Common myeloid progenitor, CD34-positive (primary cell): ENCODE results near the gene BCAS1.

Experiments used
- CTCF ChIA-PET: fragments of 350-600 bp; sonication (Branson Sonifier 250); formaldehyde crosslinking; loops from one replicate; lab custom pipeline; 2021; ENCODE audit warnings: antibody characterized with exemption; lab: Charles Lee
- POLR2A ChIA-PET: fragments of 350-600 bp; sonication (Branson Sonifier 250); formaldehyde crosslinking; loops from one replicate; lab custom pipeline; 2021; ENCODE audit warnings: antibody characterized with exemption; lab: Charles Lee
- DNase-seq, 3 donors: peaks; one replicate each; pipeline versions ENCODE4 v3.0.0 to v3.0.0-alpha.2; 2013
- H3K27ac ChIP-seq, 2 experiments: 1 replicate in 1 of 2; 2 replicates in 1 of 2; pipeline ENCODE4 v1.7.0; 2013; ENCODE audit warnings: inconsistent platforms in 2 of 2, low read length in 2 of 2, mild to moderate bottlenecking in 2 of 2, low read depth in 1 of 2, moderate library complexity in 1 of 2; ENCODE audit not compliant: severe bottlenecking in 2 of 2, insufficient read depth in 1 of 2, poor library complexity in 1 of 2
- H3K27me3 ChIP-seq, 5 experiments: replicated peaks in 2 of 5; 1 replicate in 3 of 5; 2 replicates in 2 of 5; pipeline versions ENCODE4 v1.6.1 to v1.7.0; 2013; ENCODE audit warnings: low read length in 4 of 5, mild to moderate bottlenecking in 2 of 5, moderate library complexity in 2 of 5, inconsistent platforms in 1 of 5; ENCODE audit not compliant: insufficient read depth in 5 of 5, control insufficient read depth in 4 of 5
- H3K36me3 ChIP-seq, 4 experiments: 1 replicate in 2 of 4; 2 replicates in 2 of 4; pipeline versions ENCODE4 v1.6.1 to v1.7.0; 2013; ENCODE audit warnings: low read length in 3 of 4, control low read depth in 1 of 4, mild to moderate bottlenecking in 1 of 4; ENCODE audit not compliant: control insufficient read depth in 4 of 4, insufficient read depth in 4 of 4
- H3K4me1 ChIP-seq, 4 experiments: 1 replicate in 3 of 4; 2 replicates in 1 of 4; pipeline versions ENCODE4 v1.6.1 to v1.7.1; 2013; ENCODE audit warnings: low read length in 3 of 4, mild to moderate bottlenecking in 3 of 4, control low read depth in 1 of 4, inconsistent platforms in 1 of 4, moderate library complexity in 1 of 4; ENCODE audit not compliant: control insufficient read depth in 4 of 4, insufficient read depth in 4 of 4; ENCODE audit errors: control extremely low read depth in 1 of 4
- H3K4me3 ChIP-seq, 7 experiments: 1 replicate in 4 of 7; 2 replicates in 3 of 7; pipeline versions ENCODE4 v1.5.1 to v1.7.0; 2013; ENCODE audit warnings: mild to moderate bottlenecking in 7 of 7, low read length in 6 of 7, moderate library complexity in 6 of 7, inconsistent platforms in 2 of 7, low read depth in 2 of 7, control low read depth in 1 of 7; ENCODE audit not compliant: insufficient read depth in 4 of 7, control insufficient read depth in 1 of 7; ENCODE audit errors: extremely low read depth in 1 of 7
- H3K9me3 ChIP-seq, 5 experiments: 1 replicate in 4 of 5; 2 replicates in 1 of 5; pipeline versions ENCODE4 v1.6.1 to v1.7.1; 2013; ENCODE audit warnings: low read length in 4 of 5, mild to moderate bottlenecking in 2 of 5, inconsistent platforms in 1 of 5, low read depth in 1 of 5, moderate library complexity in 1 of 5; ENCODE audit not compliant: control insufficient read depth in 4 of 5, insufficient read depth in 2 of 5; ENCODE audit errors: control extremely low read depth in 1 of 5
- WGBS: methylation state at CpG from one replicate; pipeline ENCODE4 v1.1.5; 2013; ENCODE audit not compliant: insufficient coverage; 5-methylcytosine and 5-hydroxymethylcytosine counted together

The BCAS1 gene

GRCh38 chr20:54002056-54002575, 68.3 kb downstream of the BCAS1 start:
- Histone ChIP-seq H3K27me3 (no peaks in the 10 kb centered on the region), H3K4me1 (no peaks in the 10 kb centered on the region), H3K9me3 (peaks cover 0 to 14% (median 4%) of the 10 kb centered on the region in 5 experiments), H3K27ac (no peak overlapping the region), H3K36me3 (no peaks in the 10 kb centered on the region), H3K4me3 (no peak overlapping the region)
- ChIA-PET CTCF (interaction anchor here (1.7 kb wide), 1 partner anchor 10 kb away, joined by 5 read pairs; no protein-coding TSS in a partner anchor), POLR2A (no interaction called here)
- DNase-seq, result no peak
- WGBS, result 100% methylated on average over 1 of the region's 2 CpGs

- Histone ChIP-seq H3K36me3 (no peaks in the 10 kb centered on the region), H3K4me1 (no peaks in the 10 kb centered on the region), H3K9me3 (peaks cover 0 to 14% (median 4%) of the 10 kb centered on the region in 5 experiments), H3K27ac (no peak overlapping the region), H3K4me3 (no peak overlapping the region), H3K27me3 (peaks cover 0 to 1% (median 0%) of the 10 kb centered on the region in 5 experiments)
- no CpG with 5 or more reads among the region's 2 CpGs for WGBS
- CTCF ChIA-PET, result interaction anchor here (1.7 kb wide), 1 partner anchor 9 kb away, joined by 5 read pairs; no protein-coding TSS in a partner anchor
- no peak for DNase-seq
- POLR2A ChIA-PET, result no interaction called here
Measured at GRCh38 chr20:54000914-54001313, 69.5 kb downstream of the BCAS1 start.

- POLR2A ChIA-PET, result no interaction called here
- no peaks in the 10 kb centered on the region for H3K36me3 ChIP-seq
- CTCF ChIA-PET, result no interaction called here
- peaks cover 0 to 14% (median 4%) of the 10 kb centered on the region in 5 experiments for H3K9me3 ChIP-seq
- H3K4me1 ChIP-seq, result no peaks in the 10 kb centered on the region
- no peak overlapping the region for H3K4me3 ChIP-seq
- no peak overlapping the region for H3K27ac ChIP-seq
- peaks cover 0 to 4% (median 0%) of the 10 kb centered on the region in 5 experiments for H3K27me3 ChIP-seq
- no peak for DNase-seq
Measured at GRCh38 chr20:54000262-54000661, 70.1 kb downstream of the BCAS1 start.

GRCh38 chr20:53999077-53999476, 71.3 kb downstream of the BCAS1 start:
- ChIA-PET POLR2A (no interaction called here), CTCF (no interaction called here)
- WGBS, result 100% methylated on average over 1 of the region's 3 CpGs
- Histone ChIP-seq H3K27ac (no peak overlapping the region), H3K36me3 (no peaks in the 10 kb centered on the region), H3K27me3 (peaks cover 0 to 4% (median 0%) of the 10 kb centered on the region in 5 experiments), H3K4me1 (no peaks in the 10 kb centered on the region), H3K9me3 (peaks cover 0 to 14% (median 4%) of the 10 kb centered on the region in 5 experiments), H3K4me3 (no peak overlapping the region)
- DNase-seq, result no peak

GRCh38 chr20:53996584-53997486, 73.6 kb downstream of the BCAS1 start:
- POLR2A ChIA-PET, result no interaction called here
- peaks cover 0 to 4% (median 0%) of the 10 kb centered on the region in 5 experiments for H3K27me3 ChIP-seq

GRCh38 chr20:53995949-53996348, 74.4 kb downstream of the BCAS1 start:
- H3K27me3 ChIP-seq, result peaks cover 0 to 4% (median 0%) of the 10 kb centered on the region in 5 experiments
- POLR2A ChIA-PET, result no interaction called here
- 91% methylated on average over 2 of the region's 5 CpGs for WGBS

More at GRCh38 chr20:53996584-53997486, 73.6 kb downstream of the BCAS1 start:
- Histone ChIP-seq H3K9me3 (peaks cover 0 to 10% (median 3%) of the 10 kb centered on the region in 5 experiments), H3K4me3 (no peak overlapping the region), H3K4me1 (no peaks in the 10 kb centered on the region), H3K27ac (no peak overlapping the region), H3K36me3 (no peaks in the 10 kb centered on the region)
- DNase-seq, result no peak
- CTCF ChIA-PET, result no interaction called here
- WGBS, result 65% methylated on average over 7 of the region's 10 CpGs

DNA sequence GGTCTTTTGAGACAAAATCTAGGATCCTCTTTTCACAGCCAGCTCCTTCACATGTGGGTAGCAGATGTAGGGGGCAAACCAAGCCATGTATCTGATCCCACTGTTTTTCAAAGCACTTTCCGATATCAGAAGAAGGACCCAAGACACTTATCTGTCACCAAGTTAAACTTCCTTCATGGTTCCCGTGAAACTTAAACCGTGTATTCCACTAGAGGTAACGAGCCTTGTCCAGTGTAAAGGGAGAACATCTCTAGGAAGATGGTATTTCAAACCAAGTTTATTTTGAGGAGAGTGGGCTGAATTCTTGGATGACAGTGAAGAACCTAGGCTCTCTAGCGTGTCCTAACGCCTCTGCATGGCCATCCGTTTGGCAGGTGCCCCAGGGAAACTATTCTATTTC, 76.3 kb downstream of the BCAS1 start:
- H3K36me3 ChIP-seq, result no peaks in the 10 kb centered on the region
- no peak overlapping the region for H3K4me3 ChIP-seq
- no peaks in the 10 kb centered on the region for H3K9me3 ChIP-seq
- ChIA-PET POLR2A (no interaction called here), CTCF (no interaction called here)
- DNase-seq, result no peak
- H3K4me1 ChIP-seq, result no peaks in the 10 kb centered on the region
- WGBS, result 100% methylated on average over 3 of the region's 7 CpGs
- H3K27ac ChIP-seq, result no peak overlapping the region
- peaks cover 0 to 4% (median 0%) of the 10 kb centered on the region in 5 experiments for H3K27me3 ChIP-seq

More at GRCh38 chr20:53995949-53996348, 74.4 kb downstream of the BCAS1 start:
- DNase-seq, result no peak
- Histone ChIP-seq H3K4me1 (no peaks in the 10 kb centered on the region), H3K4me3 (no peak overlapping the region), H3K9me3 (peaks cover 0 to 5% (median under 1%) of the 10 kb centered on the region in 5 experiments), H3K36me3 (no peaks in the 10 kb centered on the region), H3K27ac (no peak overlapping the region)
- CTCF ChIA-PET, result no interaction called here
